ENCODE data around the gene TAS2R13.

Gene TAS2R13

DNA sequence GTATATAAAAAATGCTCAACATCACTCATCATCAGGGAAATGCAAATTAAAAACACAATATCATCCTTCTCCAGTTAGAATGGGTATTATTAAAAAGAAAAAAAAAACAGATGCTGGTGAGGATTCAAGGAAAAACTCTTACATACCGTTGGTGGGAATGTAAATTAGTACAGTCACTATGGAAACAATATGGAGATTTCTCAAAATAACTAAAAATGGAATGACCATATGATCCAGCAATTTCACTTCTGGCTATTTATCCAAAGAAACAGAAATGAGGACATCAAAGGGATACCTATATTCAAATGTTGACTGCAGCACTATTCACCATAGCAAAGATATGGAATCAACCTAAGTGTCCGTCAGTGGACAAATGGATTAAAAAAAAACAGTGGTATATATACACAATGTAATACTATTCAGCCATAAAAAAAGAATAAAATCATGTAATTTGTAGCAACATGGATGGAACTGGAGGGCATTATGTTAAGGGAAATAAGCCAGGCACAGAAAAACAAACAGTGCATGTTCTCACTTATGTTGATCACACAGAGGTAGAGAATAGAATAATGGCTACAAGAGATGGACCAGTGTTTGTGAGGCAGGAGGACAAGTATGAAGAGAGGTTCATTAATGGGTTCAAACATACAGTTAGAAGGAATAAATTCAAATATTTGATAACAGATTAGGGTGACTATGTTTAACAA, 45.7 kb downstream of the TAS2R13 start:
- DNase-seq: no peak

DNA sequence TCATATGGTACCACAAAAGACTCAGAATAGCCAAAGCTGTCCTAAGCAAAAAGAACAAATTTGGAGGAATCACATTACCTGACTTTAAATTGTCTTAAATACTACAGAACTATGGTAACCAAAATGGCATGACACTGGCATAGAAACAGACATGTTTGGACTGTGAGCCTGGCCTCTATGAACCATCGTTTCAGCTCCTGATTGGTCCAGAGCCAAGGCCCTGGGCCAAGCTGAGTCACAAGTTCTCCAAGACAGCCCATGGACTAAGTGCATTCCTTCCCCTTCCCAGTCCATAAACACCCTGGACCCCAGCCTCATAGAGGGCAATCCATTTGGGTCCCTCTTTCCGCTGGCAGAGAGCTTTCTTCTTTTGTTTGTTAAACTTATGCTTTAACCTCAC, 48.0 kb downstream of the TAS2R13 start:
- no peak for DNase-seq

Data from NCI-H69 (cell line).